K562 (cell line): ENCODE results near the gene FCER2. TPM values are rescaled to one million over a fixed set of nuclear protein-coding genes. Genes with fewer than 3 reads are reported as not detected.
A peak's percentile ranks its signal among the peaks of the same experiment; 100 is the strongest.

Source experiments
- ATF7 ChIP-seq: fragments of 450-650 bp; IDR thresholded peaks from 2 replicates; pipeline ENCODE4 v1.7.1; 2014; ENCODE audit warnings: mild to moderate bottlenecking, moderate library complexity
- ELF1 ChIP-seq: fragments of 200-800 bp; sonication (Bioruptor generic); IDR thresholded peaks from 2 replicates; pipeline ENCODE4 v1.6.1; 2016; ENCODE audit warnings: missing genetic modification characterization, missing compliant biosample characterization
- ETV6 ChIP-seq, 3 experiments: fragments of 150-350 bp in 1 of 3; sonication (generic) in 1 of 3; formaldehyde crosslinking in 1 of 3; IDR thresholded peaks; 2 replicates each; pipeline versions ENCODE4 v1.6.1 to v1.8.0; 2014 to 2022; ENCODE audit warnings: borderline replicate concordance in 2 of 3, low read depth in 2 of 3, antibody characterized with exemption in 1 of 3, low read length in 1 of 3, mild to moderate bottlenecking in 1 of 3, missing genetic modification reagents in 1 of 3
- FUS ChIP-seq: fragments of 200-400 bp; formaldehyde crosslinking; optimal IDR thresholded peaks from 2 replicates; pipeline ENCODE3; 2017; ENCODE audit warnings: low read depth, low read length
- GATA2 ChIP-seq: sonication (generic); formaldehyde crosslinking; IDR thresholded peaks from 2 replicates; pipeline ENCODE4 v1.4.0; 2020; ENCODE audit warnings: mild to moderate bottlenecking, missing genetic modification reagents
- HOXB6 ChIP-seq: fragments of 250-450 bp; sonication (Bioruptor Pico); IDR thresholded peaks from 2 replicates; pipeline ENCODE4 v1.5.1; 2022; ENCODE audit warnings: mild to moderate bottlenecking, borderline replicate concordance
- MAX ChIP-seq: sonication (generic); formaldehyde crosslinking; IDR thresholded peaks from 2 replicates; pipeline ENCODE4 v1.9.0; 2022; ENCODE audit warnings: mild to moderate bottlenecking, missing genetic modification reagents
- MAZ ChIP-seq, 2 experiments: fragments of 450-650 bp in 1 of 2; sonication (generic) in 1 of 2; formaldehyde crosslinking; IDR thresholded peaks in 1 of 2; conservative IDR thresholded peaks in 1 of 2; 2 replicates each; pipeline versions ENCODE4 v1.4.0 to v1.5.0; 2020; ENCODE audit warnings: mild to moderate bottlenecking in 1 of 2, missing genetic modification reagents in 1 of 2
- MYBL2 ChIP-seq, 2 experiments: fragments of 450-650 bp in 1 of 2; sonication (generic) in 1 of 2; formaldehyde crosslinking in 1 of 2; IDR thresholded peaks; 2 replicates each; pipeline versions ENCODE4 v1.6.1 to v1.8.1; 2017 to 2022; ENCODE audit warnings: borderline replicate concordance in 1 of 2, inconsistent platforms in 1 of 2, low read depth in 1 of 2, mild to moderate bottlenecking in 1 of 2, missing genetic modification reagents in 1 of 2, moderate library complexity in 1 of 2
- PBX2 ChIP-seq, 2 experiments: IDR thresholded peaks in 1 of 2; conservative IDR thresholded peaks in 1 of 2; 2 replicates each; pipeline ENCODE4 v1.6.1; 2016; ENCODE audit warnings: low read depth in 2 of 2, mild to moderate bottlenecking in 1 of 2, missing compliant biosample characterization in 1 of 2, missing genetic modification characterization in 1 of 2, moderate library complexity in 1 of 2
- PHF8 ChIP-seq: fragments of 200-600 bp; sonication (generic); IDR thresholded peaks from 2 replicates; pipeline ENCODE4 v1.6.1; 2012; ENCODE audit warnings: mixed run types, mild to moderate bottlenecking, inconsistent platforms, low read length, moderate library complexity, borderline replicate concordance
- POLR2G ChIP-seq: fragments of 200-400 bp; formaldehyde crosslinking; IDR thresholded peaks from 2 replicates; pipeline ENCODE4 v1.6.1; 2017; ENCODE audit warnings: low read depth, mild to moderate bottlenecking, antibody characterized with exemption, low read length, moderate library complexity
- VEZF1 ChIP-seq: fragments of 200-800 bp; sonication (Bioruptor generic); IDR thresholded peaks from 2 replicates; pipeline ENCODE4 v1.6.1; 2017; ENCODE audit warnings: missing genetic modification characterization, missing compliant biosample characterization
- ZFP1 ChIP-seq: fragments of 450-650 bp; formaldehyde crosslinking; IDR thresholded peaks from 2 replicates; pipeline ENCODE4 v1.4.0; 2020; ENCODE audit warnings: mild to moderate bottlenecking, mixed read lengths
- ZNF184 ChIP-seq: sonication (generic); formaldehyde crosslinking; IDR thresholded peaks from 2 replicates; pipeline ENCODE4 v1.5.0; 2020; ENCODE audit warnings: missing genetic modification reagents
- ZNF511 ChIP-seq: sonication (generic); formaldehyde crosslinking; IDR thresholded peaks from 2 replicates; pipeline ENCODE4 v1.8.0; 2022; ENCODE audit warnings: mild to moderate bottlenecking, missing genetic modification reagents
- ZNF696 ChIP-seq: fragments of 250-450 bp; sonication (Bioruptor Pico); conservative IDR thresholded peaks from 2 replicates; pipeline ENCODE4 v1.4.0; 2020; ENCODE audit warnings: mild to moderate bottlenecking, moderate library complexity
- polyA plus RNA-seq, 8 experiments: library from polyadenylated mRNA; depleted of rRNA in 4 of 8; stranded (reverse) in 5 of 8; unstranded in 3 of 8; fragments of >200 nt; fragmentation: Nextera tagmentation in 2 of 8; fragmentation: Illumina TruSeq in 1 of 8; extraction: Ambion mirVana in 2 of 8; extraction: Trizol in 1 of 8; gene quantifications; 2 replicates each; pipeline versions ENCODE4 v1.2.1 to v1.2.3, GENCODE V29; 2011 to 2014; ENCODE audit warnings: inconsistent platforms in 1 of 8, missing spikeins in 1 of 8
- total RNA-seq, 7 experiments: library from RNA; depleted of rRNA in 6 of 7; stranded (reverse); fragments of >200 nt in 6 of 7; fragmentation: Illumina TruSeq in 2 of 7; extraction: Trizol in 2 of 7; gene quantifications; 2 replicates each; pipeline versions ENCODE4 v1.2.1 to v1.2.3, GENCODE V29; 2011 to 2021; ENCODE audit warnings: low replicate concordance in 1 of 7

Gene FCER2
- total and polyA plus RNA-seq, 9 of the 15 experiments (the other 6 are each of a cell fraction or from before 2014, with no cell fraction given): 0.11 TPM; not detected in 8

GRCh38 chr19:7680606-7681339 is 21.2 kb downstream of the FCER2 start, which contains the start of gene TRAPPC5 (continued):
- TF ChIP-seq PHF8 (peak; percentile 80; the same call in 1 of the 2 replicates), ZNF184 (CRISPR knock-in tag) (no peak), HOXB6 (CRISPR knock-in tag) (no peak), ETV6 (IDR thresholded peaks at IDR 0.05; ENCODE audit: borderline replicate concordance in 1 of 2, low read depth in 2 of 2, low read length in 1 of 2) (no peak), ETV6 (CRISPR knock-in tag; IDR thresholded peaks at IDR 0.05; ENCODE audit: borderline replicate concordance) (no peak), ZNF696 (CRISPR knock-in tag) (no peak), ZNF511 (peak; percentile 39; the same call in 1 of the 2 replicates), FUS (peak; percentile 25), PBX2 (CRISPR knock-in tag; IDR thresholded peaks at IDR 0.05; ENCODE audit: low read depth) (no peak), PBX2 (tag; conservative IDR thresholded peaks at IDR 0.05; ENCODE audit: low read depth) (no peak), MAX (peak; percentile 55; the same call in 1 of the 2 replicates), ZFP1 (no peak), MAZ (CRISPR knock-in tag; conservative IDR thresholded peaks at IDR 0.05 in 1 of 2, IDR thresholded peaks at IDR 0.05 in 1 of 2) (peak; percentile 52 to 79), ELF1 (tag) (no peak), POLR2G (peak; percentile 72), GATA2 (peak; percentile 31; the same call in 1 of the 2 replicates), MYBL2 (IDR thresholded peaks at IDR 0.05; ENCODE audit: low read depth) (no peak), MYBL2 (CRISPR knock-in tag; IDR thresholded peaks at IDR 0.05; ENCODE audit: borderline replicate concordance) (no peak), VEZF1 (CRISPR knock-in tag) (peak; percentile 56), ATF7 (peak; percentile 66)
